ENCODE data around the gene RBM17. TPM values are rescaled to one million over a fixed set of nuclear protein-coding genes. Genes with fewer than 3 reads are reported as not detected.
A peak's percentile ranks its signal among the peaks of the same experiment; 100 is the strongest.

Gene RBM17
- total and polyA plus RNA-seq, 2 of the 13 experiments (the other 11 are each of a cell fraction or from before 2014, with no cell fraction given) = 30.7 to 77.5 TPM

GRCh38 chr10:6108631-6109443, 20.0 kb downstream of the RBM17 start (continued):
- TF ChIP-seq ZNF362 (CRISPR knock-in tag; IDR thresholded peaks at IDR 0.05; ENCODE audit: borderline replicate concordance) (0 out of 2 replicates have a peak, but pooled peaks have one; percentile 17), ZNF672 (CRISPR knock-in tag; IDR thresholded peaks at IDR 0.05) (no peak), HMGXB3 (CRISPR knock-in tag; IDR thresholded peaks at IDR 0.05; ENCODE audit: borderline replicate concordance) (no peak), ZNF746 (CRISPR knock-in tag; IDR thresholded peaks at IDR 0.05) (no peak), CAMTA2 (CRISPR knock-in tag; IDR thresholded peaks at IDR 0.05; ENCODE audit: borderline replicate concordance) (no peak), NFYB (CRISPR knock-in tag; IDR thresholded peaks at IDR 0.05) (no peak), ZNF124 (CRISPR knock-in tag; IDR thresholded peaks at IDR 0.05) (no peak), RAD21 (CRISPR knock-in tag; IDR thresholded peaks at IDR 0.05) (peak; percentile 50; the same call in 1 of the 2 replicates), E2F2 (CRISPR knock-in tag; IDR thresholded peaks at IDR 0.05; ENCODE audit: borderline replicate concordance) (no peak), TFDP2 (CRISPR knock-in tag; IDR thresholded peaks at IDR 0.05) (no peak)

Data from HepG2 (cell line).